GM21526 (cell line): ENCODE data around the gene ZMIZ1.

ENCODE experiments used
- ATAC-seq: cut with Tn5 transposase; IDR thresholded peaks from one replicate; pipeline ENCODE4 v1.9.1; 2021; ENCODE audit warnings: moderate library complexity; ENCODE audit not compliant: unreplicated experiment, low FRiP score

Gene ZMIZ1

DNA sequence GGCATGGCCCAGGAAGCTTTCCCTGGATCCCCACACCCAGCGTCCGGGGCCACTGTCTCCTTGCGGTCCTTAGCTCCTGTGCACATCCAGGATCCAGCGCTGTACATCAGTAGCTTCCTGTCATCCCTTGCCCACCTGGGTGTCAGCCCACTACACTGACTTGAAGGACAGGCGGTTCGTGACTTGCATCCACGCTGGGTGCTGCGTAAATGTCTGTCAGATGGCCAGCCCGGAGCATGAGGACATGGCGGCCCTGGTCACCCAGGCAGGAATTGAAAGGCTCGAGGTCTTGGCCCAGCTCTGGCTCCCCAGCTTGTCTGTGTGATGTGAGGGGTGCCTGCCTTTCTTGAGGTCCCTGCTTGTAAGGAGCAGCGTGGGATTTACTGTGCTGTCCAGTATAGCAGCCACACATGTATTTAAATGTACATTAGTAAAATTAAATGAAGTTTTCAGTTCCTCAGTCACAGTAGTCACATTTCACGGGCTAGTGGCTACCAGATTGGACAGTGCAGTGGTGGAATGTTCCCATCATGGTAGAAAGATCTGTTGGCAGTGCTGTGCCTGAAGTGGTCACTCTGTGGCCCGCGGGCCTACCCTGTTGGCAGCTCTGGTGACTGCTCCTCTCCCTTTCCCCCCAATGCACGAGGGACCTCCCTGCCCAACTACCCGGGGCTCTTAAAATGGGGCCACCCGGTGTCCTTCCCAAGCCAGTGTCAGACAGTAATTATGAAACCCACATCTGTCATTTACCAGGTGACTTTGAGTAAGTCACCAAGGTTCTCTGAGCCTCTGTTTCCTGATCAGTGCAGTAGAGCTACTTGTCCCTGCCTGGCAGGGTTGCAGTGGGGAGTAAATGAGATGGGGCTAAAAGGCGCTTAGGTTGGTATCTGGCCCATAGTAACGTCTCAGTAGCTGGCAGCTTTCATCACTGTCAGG, 180.7 kb downstream of the ZMIZ1 start:
- ATAC-seq = peak; percentile 50

DNA sequence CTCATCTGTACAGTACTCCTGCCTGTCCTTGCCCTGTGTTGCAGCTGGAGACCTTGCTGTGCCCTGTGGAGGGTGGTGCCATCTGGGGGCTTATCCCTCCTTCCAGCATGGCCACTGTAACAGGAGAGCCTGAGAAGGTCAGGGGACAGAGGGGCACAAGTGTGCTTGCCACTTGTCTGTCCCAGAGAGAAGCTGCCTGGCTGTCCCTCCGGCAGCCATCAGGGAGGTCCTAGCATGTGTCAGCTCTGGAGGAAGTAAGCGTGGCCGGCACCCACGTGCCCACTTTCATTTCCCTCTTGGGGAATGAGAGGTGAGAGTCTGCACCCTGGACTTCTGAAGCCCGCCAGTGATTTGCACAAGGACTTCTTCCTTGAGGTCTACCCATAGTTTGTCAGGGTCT, 181.5 kb downstream of the ZMIZ1 start:
- peak; percentile 30 for ATAC-seq

DNA sequence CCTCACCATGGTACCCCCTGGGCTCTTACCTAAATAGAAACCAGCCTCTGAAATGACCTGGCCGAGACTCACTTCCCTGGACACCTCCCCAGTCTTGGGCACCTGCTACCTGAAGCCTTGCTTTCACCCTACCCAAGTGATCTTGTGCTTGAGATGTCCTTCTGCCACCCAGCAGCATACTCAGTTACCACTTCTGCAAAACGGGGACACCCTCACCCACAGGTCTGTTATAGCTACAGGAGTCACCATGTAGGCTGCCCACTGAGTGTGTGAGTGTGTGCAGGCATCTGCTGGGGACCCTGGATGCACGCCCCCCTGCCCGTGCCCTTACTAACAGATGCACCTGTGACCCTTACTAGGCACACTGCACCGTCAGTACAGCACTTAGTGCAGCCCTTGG, 183.7 kb downstream of the ZMIZ1 start:
- ATAC-seq = no peak

DNA sequence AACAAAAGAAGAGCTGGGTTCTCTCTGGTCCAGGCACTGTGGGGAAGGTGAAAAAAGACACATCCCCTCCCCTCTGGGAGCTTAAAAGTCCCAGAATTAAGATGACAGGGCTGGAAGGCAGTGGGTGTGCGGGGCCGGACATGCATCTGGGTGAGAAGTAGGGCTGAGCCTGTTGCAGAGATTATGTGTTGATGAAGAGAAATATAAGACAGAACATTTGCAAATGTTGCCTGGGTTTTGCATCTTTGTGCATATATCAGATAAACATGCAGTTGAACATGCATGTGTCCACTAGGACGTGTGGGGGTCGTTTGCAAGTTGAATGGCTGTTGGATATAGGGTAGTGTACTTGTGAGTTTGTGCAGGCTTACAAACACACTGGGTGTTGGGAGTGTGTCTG, 184.2 kb downstream of the ZMIZ1 start:
- no peak for ATAC-seq

DNA sequence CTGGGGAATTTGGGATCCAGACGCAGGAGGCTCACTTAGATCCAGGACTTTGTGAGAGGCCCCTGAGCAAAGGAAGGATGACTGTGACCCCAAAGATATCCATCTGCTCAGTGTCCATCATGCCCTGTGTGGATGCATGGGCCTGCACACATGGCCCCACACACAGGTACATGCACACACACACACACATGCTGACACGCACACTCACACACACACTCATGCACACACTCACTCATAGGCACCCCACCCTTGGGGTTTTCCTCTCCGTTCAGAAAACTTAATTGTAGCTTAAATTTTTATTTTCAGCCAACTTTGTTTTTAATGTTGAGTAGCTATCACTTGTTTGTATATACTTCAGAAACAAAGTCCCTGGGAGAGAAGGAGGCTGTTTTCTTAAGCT, 184.9 kb downstream of the ZMIZ1 start:
- ATAC-seq = no peak

DNA sequence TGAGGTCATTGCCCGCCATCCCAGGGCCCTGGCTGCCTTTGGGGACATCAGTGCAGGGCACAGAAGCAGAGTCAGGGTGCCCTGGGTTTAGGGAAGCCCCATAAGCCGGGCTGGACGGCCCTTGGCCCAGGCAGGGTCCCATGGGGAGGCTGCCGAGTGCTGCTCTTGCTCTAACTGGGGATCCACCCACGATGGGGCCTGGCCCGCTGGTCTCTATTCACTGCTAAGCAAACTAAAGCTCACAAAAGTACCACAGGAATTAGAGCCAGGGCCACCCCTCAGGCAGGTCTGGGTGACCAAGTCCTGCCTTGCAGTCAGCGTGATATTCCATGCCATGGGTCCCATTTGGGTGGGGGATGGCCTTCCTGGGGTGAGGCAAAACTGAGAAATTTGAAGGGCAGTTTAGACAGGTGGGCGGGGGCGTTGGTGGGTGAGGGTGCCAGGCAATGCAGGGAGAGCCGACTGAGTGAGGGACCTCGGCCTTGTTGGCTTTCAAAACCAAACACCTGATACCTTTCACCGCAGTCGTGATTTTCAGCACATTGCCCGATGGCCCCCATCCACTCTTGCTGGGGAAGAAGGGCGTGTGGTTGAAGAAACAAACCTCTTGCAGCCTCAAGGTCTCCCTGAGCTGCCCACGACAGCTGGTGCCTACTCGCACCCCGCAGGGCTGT, 185.7 kb downstream of the ZMIZ1 start:
- no peak for ATAC-seq

DNA sequence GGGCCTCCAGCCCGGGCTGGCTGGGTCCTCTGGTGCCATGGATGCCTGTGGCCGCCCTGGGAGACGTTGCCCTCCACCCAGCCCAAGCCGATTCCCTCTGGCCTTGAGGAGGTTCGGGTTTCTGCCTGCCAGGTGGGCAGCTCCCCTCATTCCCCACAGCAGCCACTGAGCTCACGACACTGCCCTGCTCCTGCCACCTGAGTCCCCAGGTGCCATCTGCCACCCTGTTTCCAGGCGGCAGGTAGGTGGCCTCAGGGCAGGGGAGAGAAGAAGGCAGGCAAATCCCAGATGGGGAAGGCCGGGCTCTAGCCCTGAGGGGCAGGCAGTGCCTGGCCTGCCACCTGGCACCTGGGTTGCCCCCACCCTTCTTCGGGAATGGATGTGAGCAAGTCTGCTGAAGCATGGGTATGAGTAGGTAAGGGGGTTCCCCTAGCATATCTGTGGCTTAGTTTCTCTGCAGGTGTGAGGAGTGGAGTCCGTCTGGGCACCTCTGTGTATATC, 186.3 kb downstream of the ZMIZ1 start:
- no peak for ATAC-seq

DNA sequence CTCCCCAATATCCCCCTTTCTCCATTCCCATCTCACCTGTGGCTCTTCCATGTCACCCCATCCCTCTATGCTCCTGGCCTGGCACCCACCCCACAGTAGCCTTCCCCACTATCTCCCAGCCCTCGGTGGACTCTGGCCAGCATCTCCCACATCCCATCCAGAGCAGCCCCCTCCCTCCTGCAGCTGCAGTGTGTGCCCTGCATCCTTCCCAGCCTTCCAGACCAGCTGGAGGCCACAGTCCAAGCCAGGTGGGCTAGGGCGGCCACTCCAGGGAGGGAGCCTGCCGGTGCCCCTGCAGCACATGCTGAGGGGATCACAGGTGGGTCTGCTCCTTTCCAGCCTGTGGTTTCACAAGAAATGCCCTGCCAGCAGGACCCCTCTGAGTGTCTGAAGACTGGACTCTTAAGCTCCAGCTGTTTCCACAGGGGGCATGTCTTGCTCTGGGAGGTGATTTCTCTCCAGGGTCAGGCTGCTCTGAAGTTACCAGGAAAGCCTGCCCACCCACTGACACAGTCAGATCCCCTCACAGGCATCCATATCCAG, 187.6 kb downstream of the ZMIZ1 start:
- no peak for ATAC-seq

DNA sequence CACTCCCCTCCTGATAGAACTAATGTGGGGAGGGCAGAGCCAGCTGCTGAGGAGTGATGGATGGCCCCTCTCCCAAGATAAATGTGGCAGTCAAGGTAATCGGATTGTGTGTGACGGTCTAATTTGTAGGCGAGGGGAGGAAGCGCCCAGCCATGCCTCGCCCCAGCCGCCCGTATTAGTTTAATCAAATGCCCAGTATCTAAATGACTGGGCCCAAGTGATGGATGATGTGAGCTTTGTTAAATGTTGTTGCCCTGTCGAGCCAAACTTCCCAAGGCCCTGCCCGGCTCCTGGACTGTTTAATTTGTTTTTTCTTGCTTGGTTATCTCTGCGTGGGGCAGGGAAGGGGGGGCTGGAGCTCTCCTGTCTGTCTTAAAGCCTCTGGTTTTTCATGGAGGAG, 190.1 kb downstream of the ZMIZ1 start:
- no peak for ATAC-seq

DNA sequence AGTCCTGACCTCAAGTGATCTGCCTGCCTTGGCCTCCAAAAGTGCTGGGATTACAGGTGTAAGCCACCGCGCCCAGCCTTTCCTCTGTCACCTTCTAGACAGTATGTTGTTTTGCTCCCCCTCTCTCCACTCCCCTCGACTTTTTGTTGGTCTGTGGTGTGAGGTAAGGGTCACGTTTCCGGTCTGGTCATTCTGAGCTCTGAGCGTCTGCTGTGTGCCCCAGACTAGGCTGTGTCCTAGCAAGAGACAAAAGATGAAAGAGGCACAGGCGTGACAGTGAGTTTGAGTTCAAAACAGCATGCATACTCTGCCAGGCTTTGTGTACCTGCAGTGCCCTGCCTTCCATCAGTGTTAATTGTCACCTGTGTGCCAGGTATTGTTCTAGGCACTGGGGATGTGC, 191.1 kb downstream of the ZMIZ1 start:
- no peak for ATAC-seq

DNA sequence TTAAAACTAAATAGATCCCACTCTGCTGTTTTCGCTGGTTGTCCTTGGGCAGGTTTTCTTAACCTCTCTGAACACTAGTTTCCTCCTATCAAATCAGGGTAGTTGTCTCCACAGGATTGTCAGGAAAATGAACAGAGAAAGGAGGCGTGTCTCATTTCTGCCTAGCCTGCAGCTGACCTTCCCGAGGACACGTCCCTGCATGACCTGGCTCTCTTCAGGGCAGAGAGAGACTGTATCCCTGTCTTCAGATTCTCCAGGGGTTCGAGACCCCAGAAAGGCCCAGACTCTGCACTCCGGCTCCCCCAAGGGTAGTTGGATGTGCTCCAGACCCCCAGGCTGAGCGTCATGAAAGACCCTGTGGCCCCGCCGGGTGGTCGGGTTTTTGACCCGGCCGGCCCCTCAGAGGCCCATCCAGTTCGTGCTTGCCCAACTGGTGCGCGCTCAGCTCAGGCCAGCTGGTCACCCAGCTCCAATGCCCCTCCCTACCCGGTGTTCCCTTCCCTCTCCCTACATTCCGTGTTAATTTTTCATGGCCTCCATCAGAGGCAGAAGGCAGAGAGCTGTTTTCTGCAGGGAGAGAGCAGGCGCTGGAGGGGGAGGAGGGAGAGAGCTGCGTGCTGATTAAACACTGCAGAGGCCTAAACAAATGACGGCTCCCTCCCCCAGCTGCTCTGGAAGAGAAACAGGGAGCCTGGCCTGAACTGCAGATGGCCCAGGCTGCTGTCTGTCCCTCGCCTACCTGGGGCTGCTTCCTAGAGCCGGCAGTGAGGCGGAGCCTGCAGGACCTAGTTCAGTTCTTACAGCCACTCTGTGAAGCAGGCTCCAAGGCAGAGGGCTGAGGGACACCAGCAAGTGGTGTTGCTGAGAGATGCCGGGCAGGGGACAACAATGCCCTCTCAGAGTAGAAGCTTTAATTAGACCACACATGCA, 192.3 kb downstream of the ZMIZ1 start:
- ATAC-seq = no peak

DNA sequence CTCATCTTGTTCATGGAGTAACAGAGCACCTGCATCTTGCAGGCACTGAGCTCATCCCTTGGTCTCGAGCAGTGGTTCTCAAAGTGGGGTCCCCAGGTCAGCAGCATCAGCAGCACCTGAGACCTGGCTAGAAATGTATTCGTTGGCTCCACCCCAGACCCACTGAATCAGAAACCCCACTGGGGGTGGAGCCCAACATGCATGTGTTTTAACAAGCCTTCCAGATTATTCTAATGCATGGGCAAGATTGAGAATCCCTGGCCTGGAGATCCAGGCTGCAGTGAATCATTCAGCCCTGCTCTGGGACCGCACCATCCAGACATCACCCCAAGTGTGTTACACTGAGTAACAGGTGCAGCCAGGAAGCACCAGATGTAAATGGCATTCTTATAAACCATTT, 193.4 kb downstream of the ZMIZ1 start:
- no peak for ATAC-seq

DNA sequence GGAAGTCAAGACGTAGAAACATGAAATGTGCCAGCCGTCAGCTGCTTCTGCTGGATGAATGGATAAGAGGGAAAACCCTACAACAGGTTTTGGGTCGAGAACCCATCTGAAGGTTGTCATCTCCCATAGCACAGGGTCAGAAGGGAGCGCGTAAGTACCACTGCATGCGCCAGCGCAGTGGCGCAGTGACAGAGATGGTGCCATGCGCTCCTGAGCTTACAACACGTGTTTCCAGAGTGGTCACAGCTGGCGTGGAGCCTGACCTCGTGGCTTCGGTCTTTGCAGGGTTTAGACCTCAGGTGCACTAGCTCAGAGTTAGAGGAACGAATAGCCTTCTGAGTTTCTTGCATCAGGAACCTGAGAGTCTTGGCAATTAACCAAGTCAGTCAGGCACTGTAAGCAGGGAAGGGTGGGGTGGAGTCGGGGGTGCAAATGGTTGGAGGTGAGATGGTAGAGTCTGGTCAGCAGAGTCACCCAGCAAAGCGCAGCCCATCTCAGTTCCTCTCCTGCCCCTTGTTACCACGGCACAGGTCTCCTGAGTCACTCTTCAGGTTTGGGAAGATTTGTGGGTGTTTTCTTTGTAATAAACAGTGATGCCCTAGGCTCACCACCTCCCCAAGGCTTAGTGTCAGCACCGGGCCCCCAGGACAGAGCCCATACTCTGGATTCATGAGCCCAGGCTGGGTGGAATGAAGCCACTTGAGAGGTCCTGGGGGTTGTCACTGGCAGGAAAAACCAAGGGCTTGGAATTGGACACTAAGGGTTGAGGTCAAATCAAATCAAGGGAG, 194.4 kb downstream of the ZMIZ1 start:
- no peak for ATAC-seq

DNA sequence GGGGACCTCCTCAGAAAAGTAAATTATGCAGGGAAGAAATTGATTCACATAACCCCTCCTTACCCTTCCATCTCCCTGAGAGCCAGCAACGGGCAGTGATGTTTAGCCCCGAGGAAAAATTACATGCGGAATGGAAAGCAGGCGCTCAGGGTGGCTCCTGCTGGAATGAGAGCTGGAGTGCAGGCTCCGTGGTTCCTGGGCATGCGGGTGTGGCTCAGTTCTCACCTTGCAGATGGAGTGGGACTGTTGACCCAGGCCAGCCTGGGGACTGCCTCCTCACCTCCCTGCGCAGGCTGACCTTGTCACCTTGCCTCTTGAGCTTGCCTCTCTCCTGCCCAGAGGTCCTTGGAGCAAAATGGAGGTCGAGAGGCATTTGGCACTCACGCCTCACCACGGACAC, 195.2 kb downstream of the ZMIZ1 start:
- ATAC-seq = no peak

DNA sequence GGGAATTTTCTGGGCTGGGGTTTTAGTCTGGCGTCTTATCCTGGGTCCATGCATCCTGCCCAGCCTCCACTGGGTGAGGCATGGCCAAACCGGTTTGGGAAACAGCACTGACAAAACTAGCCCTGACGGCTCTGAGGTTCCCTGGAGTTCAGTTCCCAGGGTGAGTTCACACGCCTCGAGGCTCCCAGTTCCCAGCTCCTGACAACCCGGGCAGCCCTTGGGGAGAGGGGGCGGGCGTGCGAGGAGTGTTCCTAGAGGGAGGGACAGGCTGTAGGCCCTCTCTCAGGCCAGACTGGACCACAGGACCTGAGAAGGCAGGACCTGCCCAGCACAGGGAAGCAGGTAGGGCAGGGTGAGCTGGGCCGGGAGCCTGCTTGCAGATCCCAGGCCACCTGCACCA, 196.2 kb downstream of the ZMIZ1 start:
- ATAC-seq = no peak

DNA sequence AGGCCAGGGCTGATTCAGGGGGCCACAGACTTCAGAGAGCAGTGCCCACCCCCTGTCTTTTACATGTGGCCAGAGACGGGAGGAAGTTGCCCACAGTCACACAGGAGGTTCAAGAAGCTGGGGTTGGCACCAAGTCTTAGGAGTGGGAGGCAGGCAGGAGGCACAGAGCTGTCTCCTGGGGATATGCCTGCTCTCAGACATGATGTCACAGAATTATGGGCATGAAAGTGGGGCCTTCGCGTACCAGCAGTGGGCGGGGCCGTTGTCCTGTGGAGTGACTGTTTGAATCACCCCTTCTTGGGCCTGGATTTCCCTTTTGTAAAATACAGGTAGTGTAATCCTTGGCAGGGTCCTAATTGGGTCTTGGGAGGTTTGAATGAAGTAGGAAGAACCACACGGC, 197.3 kb downstream of the ZMIZ1 start:
- ATAC-seq = peak; percentile 29

DNA sequence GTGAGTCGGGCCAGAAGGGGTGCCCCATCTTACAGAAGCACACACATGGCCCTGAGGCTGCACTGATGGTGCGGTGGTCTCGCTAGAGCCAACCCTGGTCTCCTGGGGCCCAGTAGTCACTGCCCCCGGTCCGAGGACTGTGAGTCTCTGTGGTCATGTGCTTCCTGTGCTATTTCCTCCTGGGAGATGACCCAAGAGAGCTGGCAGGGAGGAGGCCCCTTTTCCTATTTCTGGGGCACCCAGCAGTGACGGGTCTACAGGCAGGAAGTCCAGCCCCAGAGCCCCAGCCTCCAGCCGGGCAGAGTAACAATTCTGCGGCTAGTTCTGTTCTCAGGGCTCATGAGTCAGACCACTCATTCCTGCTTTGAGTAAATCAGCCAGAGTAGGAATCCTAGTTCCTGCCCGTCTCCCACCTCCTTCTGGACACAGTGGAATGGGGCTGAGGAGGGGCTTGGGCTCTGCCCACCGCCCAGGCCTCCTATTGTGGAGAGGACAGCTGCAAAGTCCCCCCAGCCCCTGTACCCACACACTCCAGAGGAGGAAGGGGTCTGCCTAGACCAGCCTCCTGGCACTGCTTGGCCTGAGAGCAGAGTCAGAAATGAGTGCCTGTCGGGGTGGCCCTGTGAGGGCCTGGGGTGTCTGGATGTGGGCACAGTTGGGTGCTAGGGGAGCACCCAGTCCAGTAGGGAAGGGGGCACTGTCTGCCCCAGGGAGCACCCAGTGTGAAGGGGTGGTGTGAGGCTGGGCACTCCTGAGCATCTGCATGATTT, 198.0 kb downstream of the ZMIZ1 start:
- peak; percentile 76 for ATAC-seq

DNA sequence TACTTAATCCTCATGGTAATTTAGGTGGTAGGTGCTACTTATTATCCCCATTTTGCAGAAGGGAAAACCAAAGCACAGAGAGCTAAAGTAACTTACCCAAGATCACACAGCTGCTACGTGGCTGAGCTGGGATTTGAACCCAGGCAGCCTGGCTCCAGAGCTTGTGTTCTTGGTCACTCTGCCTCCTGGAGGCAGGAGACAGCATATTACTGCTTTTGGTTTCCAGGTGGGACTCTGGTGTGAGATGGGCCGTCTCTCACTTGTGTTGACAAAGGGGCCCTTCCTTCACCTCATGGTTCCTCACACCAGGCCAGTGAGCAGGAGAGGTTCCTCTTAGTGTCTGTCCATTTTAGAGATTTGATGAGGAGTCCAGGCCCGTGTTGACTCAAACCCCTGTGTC, 198.7 kb downstream of the ZMIZ1 start:
- ATAC-seq = no peak

DNA sequence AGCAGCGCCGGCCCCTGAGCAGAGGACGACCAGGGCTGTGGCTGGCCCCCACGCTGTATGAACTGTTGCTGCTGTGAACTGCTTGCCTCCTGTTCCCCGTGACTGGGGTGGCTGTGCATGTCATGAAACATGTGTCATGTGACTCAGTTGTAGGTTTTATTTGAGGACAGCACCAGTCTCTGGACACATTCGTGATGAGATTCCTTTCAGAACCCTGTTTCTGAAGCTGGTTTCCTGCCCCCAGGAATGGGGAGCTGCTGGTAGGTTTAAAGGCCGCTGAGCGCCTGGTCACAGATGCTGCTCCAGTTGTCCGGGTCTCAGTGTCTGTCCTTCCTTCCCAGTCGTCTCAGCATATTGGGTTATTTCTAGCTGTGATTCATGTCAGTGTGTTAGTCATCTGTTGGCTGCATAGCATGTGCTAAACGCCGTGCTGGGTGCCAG, 199.4 kb downstream of the ZMIZ1 start:
- ATAC-seq = no peak
